Limb (tissue), 2 donors: ENCODE measurements around the gene ARPC5.

ENCODE experiments used
- DNase-seq, 2 donors: peaks; one replicate each; pipeline ENCODE4 v3.0.0-alpha.2; 2016; ENCODE audit errors: extremely low spot score in 2 of 2

Gene ARPC5

GRCh38 chr1:183611021-183611420 is 24.6 kb downstream of the ARPC5 start:
- DNase-seq, result no peak

GRCh38 chr1:183609759-183610452 is 25.7 kb downstream of the ARPC5 start:
- DNase-seq, result no peak

GRCh38 chr1:183609313-183609712 is 26.3 kb downstream of the ARPC5 start:
- no peak for DNase-seq

GRCh38 chr1:183607322-183607980 is 28.1 kb downstream of the ARPC5 start:
- DNase-seq, result no peak

- DNase-seq, result no peak
These were observed 29.7 kb downstream of the ARPC5 start for GRCh38 chr1:183605904-183606303.

GRCh38 chr1:183604815-183605214 is 30.8 kb downstream of the ARPC5 start:
- DNase-seq, result no peak

- DNase-seq, result no peak
These were observed 31.4 kb downstream of the ARPC5 start for GRCh38 chr1:183604038-183604808.

GRCh38 chr1:183602510-183602909 is 33.1 kb downstream of the ARPC5 start:
- no peak for DNase-seq

- no peak for DNase-seq
These were observed 34.9 kb downstream of the ARPC5 start for GRCh38 chr1:183600634-183601033.

- DNase-seq, result no peak
These were observed 35.4 kb downstream of the ARPC5 start for GRCh38 chr1:183600136-183600535.

- no peak for DNase-seq
These were observed 37.2 kb downstream of the ARPC5 start for GRCh38 chr1:183598386-183598785.

- no peak for DNase-seq
These were observed 37.8 kb downstream of the ARPC5 start for GRCh38 chr1:183597656-183598347.

- DNase-seq, result no peak
These were observed 39.1 kb downstream of the ARPC5 start for GRCh38 chr1:183596500-183596899.

GRCh38 chr1:183595537-183595936 is 40.0 kb downstream of the ARPC5 start:
- no peak for DNase-seq

GRCh38 chr1:183593356-183593755 is 42.2 kb downstream of the ARPC5 start:
- DNase-seq, result no peak

- DNase-seq, result no peak
These were observed 42.9 kb downstream of the ARPC5 start for GRCh38 chr1:183592733-183593132.

GRCh38 chr1:183590244-183591191 is 45.1 kb downstream of the ARPC5 start, which contains the start of gene NCF2:
TSS of gene NCF2 (minus strand) at chr1:183590459. CDS start at chr1:183590329, 130 bp downstream.
- no peak for DNase-seq

- no peak for DNase-seq
These were observed 45.7 kb downstream of the ARPC5 start for GRCh38 chr1:183589874-183590243.

- no peak for DNase-seq
These were observed 46.2 kb downstream of the ARPC5 start for GRCh38 chr1:183589384-183589783.

GRCh38 chr1:183588827-183589226 is 46.8 kb downstream of the ARPC5 start:
- DNase-seq, result no peak

- DNase-seq, result no peak
These were observed 48.7 kb downstream of the ARPC5 start for GRCh38 chr1:183586926-183587325.
